SW 1271 (cell line): Measurements from ENCODE around the gene LHFPL2.
A peak's percentile ranks its signal among the peaks of the same experiment; 100 is the strongest.

ENCODE experiments used
- DNase-seq, 2 experiments: peaks; one replicate each; lab custom pipeline; 2025; lab: John Stamatoyannopoulos, UW

LHFPL2 gene

GRCh38 chr5:78618303-78618702 lies 30.3 kb downstream of the LHFPL2 start:
- no peak for DNase-seq

- DNase-seq: no peak
Observed at GRCh38 chr5:78615697-78616096, 32.9 kb downstream of the LHFPL2 start.

GRCh38 chr5:78614816-78615215 lies 33.8 kb downstream of the LHFPL2 start:
- no peak for DNase-seq

GRCh38 chr5:78613756-78614155 lies 34.8 kb downstream of the LHFPL2 start:
- no peak for DNase-seq

- no peak for DNase-seq
Observed at GRCh38 chr5:78613151-78613533, 35.4 kb downstream of the LHFPL2 start.

- no peak for DNase-seq
Observed at GRCh38 chr5:78612227-78613150, 36.1 kb downstream of the LHFPL2 start.

- no peak for DNase-seq
Observed at GRCh38 chr5:78611126-78611605, 37.4 kb downstream of the LHFPL2 start.

- no peak for DNase-seq
Observed at GRCh38 chr5:78610636-78611035, 37.9 kb downstream of the LHFPL2 start.

- DNase-seq: no peak
Observed at GRCh38 chr5:78610163-78610583, 38.4 kb downstream of the LHFPL2 start.

- no peak for DNase-seq
Observed at GRCh38 chr5:78607864-78608263, 40.7 kb downstream of the LHFPL2 start.

- no peak for DNase-seq
Observed at GRCh38 chr5:78606241-78606640, 42.3 kb downstream of the LHFPL2 start.

GRCh38 chr5:78605611-78606010 lies 43.0 kb downstream of the LHFPL2 start:
- no peak for DNase-seq

- no peak for DNase-seq
Observed at GRCh38 chr5:78604689-78605285, 43.8 kb downstream of the LHFPL2 start.

- DNase-seq: no peak
Observed at GRCh38 chr5:78603636-78604175, 44.9 kb downstream of the LHFPL2 start.

- DNase-seq: no peak
Observed at GRCh38 chr5:78602400-78602799, 46.2 kb downstream of the LHFPL2 start.

- no peak for DNase-seq
Observed at GRCh38 chr5:78601559-78602314, 46.8 kb downstream of the LHFPL2 start.

- DNase-seq: no peak
Observed at GRCh38 chr5:78600687-78601414, 47.7 kb downstream of the LHFPL2 start.

GRCh38 chr5:78598973-78599372 lies 49.6 kb downstream of the LHFPL2 start:
- DNase-seq: no peak

GRCh38 chr5:78597974-78598371 lies 50.6 kb downstream of the LHFPL2 start:
- peak in 1 of 2 experiments; percentile 62 for DNase-seq

- no peak for DNase-seq
Observed at GRCh38 chr5:78597068-78597973, 51.3 kb downstream of the LHFPL2 start.
